ENCODE measurements around the gene RHD.
"Not testable (repeated sequence)": the region's sequence is repeated elsewhere in the genome, so short reads cannot be mapped to it uniquely, and the experiment has no call there.

RHD gene

GRCh38 chr1:25272238-25272637 lies at the start of gene RHD:
RHD (plus strand) TSS chr1:25272509; CDS start chr1:25272548, 39 bp downstream.
- DNase-seq, result not testable (repeated sequence)

GRCh38 chr1:25222606-25223005 lies 49.7 kb upstream of the RHD start:
- no peak for DNase-seq

- no peak for DNase-seq
Measured at GRCh38 chr1:25223471-25223870, 48.8 kb upstream of the RHD start.

GRCh38 chr1:25232027-25232865 lies 40.1 kb upstream of the RHD start, which contains the start of gene SYF2:
SYF2 (minus strand) TSS chr1:25232502; CDS start chr1:25232467, 35 bp downstream.
- peak; percentile 92 for DNase-seq

GRCh38 chr1:25232866-25233784 lies 39.2 kb upstream of the RHD start:
- DNase-seq, result peak; percentile 77

- DNase-seq, result not testable (repeated sequence)
Measured at GRCh38 chr1:25235411-25235810, 36.9 kb upstream of the RHD start.

DNA sequence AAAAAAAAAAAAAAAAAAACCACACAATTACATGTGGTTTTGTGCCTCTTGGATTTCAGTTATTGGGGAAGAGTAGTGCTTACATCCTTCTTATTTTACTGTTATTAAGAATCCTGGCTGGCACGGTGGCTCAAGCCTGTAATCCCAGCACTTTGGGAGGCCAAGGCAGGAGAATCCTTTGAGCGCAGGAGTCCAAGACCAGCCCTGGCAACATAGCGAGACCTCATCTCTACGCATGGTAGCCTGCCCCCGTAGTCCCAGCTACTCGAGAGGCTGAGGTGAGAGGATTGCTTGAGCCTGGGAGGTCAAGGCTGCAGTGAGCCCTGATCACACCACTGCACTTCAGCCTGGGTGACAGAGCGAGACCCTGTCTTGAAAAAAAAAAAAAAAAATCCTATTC lies 36.0 kb upstream of the RHD start:
- not testable (repeated sequence) for DNase-seq

GRCh38 chr1:25238046-25238445 lies 34.3 kb upstream of the RHD start:
- no peak for DNase-seq

DNA sequence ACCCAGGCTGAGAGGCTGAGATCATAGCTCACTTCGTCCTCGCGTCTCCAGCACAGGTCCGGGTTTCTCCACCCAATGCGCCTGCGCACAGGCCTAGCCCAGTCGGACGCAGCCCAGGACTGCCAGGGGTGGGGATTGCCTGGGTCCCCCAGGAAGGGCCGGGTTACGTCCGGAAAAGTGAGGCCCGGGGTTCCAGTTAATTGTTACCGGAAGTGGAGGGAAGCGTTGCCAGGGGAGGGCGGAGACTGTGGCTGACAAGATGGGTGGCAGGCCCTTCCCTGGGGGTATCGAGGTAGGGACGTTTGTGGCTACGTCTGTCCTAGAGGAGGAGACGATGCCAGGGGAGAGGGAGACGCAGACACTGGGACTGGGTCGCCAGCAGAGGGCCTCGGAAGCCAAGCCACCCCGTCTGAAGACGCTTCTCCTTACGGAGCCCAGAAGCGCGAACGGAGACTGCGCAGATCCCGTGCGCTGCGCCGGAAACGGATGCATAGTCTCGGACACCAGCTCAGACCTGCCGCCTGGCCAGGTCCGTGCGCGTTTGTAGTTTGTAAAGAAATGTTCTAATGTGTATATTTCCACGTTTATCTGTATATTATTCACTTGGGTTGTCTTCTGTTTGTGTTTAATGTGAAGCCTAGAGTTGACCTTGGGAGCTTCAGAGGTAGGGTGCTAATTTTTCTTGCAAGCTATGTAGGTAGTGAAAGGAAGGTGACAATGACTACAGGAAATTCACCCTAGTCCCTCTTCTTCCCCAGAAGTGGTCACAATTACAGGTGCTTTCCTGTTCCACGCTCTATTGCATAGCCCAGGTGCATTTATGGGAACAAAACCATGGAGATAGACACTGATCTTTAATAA lies 32.4 kb upstream of the RHD start:
- peak; percentile 97 for DNase-seq

DNA sequence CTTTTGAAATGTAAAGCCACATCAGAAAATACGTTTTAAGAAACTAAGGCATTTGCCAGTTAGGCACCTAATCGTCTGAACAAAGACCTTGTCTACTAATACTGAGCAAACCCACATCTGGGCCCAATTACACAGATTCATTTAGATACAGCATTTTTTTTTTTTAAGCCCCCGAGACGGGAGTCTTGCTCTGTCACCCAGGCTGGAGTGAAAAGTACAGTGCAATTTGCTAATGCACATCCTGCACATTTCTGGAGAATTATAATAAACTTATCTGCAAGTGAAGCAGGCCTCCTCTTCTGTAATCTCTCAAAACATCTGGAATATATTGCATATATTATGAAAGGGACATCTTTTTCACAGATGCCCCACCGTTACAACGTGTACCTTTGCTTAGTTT lies 28.4 kb upstream of the RHD start:
- no peak for DNase-seq

DNA sequence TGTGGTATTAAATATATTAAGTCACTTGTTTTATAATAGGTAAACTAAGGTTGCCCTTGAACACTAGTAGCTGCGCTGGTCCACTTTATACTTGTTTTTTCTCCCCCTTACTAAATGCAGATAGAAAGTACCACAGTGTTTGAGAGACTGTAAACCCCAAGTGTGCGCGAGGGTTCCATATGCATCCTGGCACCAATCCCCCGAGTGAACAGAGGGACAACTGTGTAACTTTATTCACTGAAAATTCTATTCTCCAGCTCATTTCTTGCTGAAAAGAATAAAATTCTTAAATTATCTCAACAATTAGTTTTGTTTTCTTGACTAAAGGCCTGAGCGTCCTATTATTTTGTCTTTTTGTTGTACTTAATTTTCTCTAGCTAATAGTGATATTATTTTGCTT lies 26.9 kb upstream of the RHD start:
- DNase-seq, result no peak

- no peak for DNase-seq
Measured at GRCh38 chr1:25245809-25246599, 26.3 kb upstream of the RHD start.

DNA sequence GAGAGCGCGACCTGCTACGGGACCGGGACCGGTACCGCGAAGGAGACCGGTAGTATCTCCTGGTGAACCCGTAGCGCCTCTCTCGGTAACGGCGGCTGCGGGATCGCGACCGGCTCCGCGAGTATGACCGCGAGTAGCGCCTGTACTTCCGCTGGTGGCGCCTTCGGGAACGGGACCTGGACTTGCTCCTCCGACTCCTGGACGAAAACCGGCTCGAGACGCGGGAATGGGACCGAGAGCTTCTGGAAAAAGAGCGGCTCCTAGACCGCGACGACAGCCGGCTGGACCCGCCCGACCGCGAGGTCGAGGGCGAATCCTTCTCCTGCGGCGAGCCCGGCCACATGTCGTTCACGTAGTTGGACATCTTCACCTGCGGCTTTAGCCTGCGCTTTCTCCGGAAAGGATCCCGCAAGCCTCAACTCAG lies 25.7 kb upstream of the RHD start:
- DNase-seq, result no peak

- peak; percentile 99 for DNase-seq
Measured at GRCh38 chr1:25247024-25247828, 25.1 kb upstream of the RHD start, which contains the start of gene RSRP1. RSRP1 (minus strand) TSS chr1:25247454; CDS start chr1:25246963, 491 bp downstream.

DNA sequence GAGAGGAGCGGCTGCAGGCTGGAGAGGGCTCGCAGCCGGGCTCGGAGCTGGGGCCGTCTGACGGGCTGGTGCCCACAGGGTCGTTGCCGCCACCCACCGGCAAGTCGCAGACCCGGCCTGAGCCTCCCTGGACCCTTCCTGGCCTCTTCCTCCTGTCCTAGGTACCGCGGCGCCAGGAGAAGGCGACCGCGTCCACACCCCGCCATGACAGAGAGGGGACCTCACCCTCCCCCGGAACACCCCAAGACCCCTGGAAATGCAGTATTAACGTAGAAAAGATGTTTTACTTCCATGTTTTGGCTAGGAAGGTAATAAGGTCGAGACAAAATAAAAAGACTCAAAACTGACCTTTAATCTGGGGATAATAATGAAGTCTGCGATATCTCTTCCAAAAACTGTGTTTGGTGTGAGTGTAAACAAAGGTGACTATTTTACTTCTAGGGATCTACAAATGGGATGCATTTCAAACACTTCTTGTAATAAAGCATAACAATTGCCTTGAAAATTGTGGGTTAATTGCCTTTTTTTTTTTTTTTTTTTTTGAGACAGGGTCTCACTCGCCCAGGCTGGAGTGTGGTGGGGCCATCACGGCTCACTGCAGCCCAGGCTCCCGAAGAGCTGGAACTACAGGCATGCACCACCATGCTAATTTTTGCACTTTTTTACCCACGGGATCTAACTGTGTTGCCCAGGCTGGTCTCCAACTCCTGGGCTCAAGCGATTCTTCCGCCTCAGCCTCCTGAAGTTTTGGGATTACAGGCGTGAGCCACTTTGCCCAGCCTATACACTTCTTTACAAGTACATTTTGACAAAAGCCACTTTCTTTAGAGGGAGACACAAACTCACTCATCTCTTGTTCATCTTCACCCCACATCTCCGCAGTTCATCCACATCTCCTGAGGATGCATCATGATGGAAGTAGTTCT lies 24.2 kb upstream of the RHD start:
- no peak for DNase-seq

GRCh38 chr1:25253911-25254310 lies 18.4 kb upstream of the RHD start:
- DNase-seq, result no peak

DNA sequence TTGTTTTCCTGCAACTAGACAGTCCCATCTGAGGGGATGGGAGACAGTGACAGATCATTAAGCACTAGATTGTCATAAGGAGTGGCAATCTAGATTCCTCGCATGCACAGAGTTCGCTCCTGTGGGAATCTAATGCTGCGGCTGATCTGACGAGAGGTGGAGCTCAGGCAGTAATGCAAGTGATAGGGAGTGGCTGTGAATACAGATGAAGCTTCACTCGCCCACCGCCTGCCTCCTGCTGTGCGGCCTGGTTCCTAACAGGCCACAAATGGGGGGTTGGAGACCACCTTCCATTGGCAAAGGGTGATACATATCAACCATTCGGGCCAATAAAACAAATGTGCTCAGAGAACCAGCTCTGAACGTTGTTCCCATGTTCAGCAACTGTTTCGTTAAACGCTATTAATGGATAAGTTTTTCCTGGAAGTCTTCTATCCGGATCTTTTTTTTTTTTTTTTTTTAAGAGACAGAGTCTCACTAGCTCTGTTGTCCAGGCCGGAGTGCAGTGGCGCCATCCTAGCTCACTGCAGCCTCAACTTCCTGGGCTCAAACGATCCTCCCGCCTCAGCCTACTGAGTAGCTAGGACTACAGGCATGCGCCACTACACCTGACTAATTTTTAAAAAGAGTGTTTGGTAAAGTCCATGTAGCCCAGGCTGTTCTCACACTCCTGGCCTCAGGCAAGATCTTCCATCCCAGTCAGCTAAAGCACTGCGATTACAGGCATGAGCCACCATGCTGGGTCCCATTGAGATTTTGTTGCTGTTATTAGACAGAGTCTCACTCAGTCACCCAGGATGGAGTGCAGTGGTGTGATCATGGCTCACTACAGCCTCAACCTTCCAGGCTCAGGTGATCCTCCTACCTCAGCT lies 16.4 kb upstream of the RHD start:
- DNase-seq, result no peak

- DNase-seq, result no peak
Measured at GRCh38 chr1:25256578-25256965, 15.7 kb upstream of the RHD start.

GRCh38 chr1:25257196-25257595 lies 15.1 kb upstream of the RHD start:
- no peak for DNase-seq
